Heart left ventricle (tissue), 16 donors: ENCODE data around the gene YWHAH. TPM values are rescaled to one million over a fixed set of nuclear protein-coding genes. Genes with fewer than 3 reads are reported as not detected.

Experiments used
- ATAC-seq, 4 donors: fragments of 200-7000 bp; cut with Tn5 transposase; one replicate each; pipeline ENCODE4 v1.9.1; 2020 to 2022; ENCODE audit warnings: moderate library complexity in 4 of 4, mild to moderate bottlenecking in 3 of 4, moderate number of reproducible peaks in 1 of 4
- DNase-seq, 5 donors: peaks; one replicate each; pipeline ENCODE4 v3.0.0-alpha.2; 2020
- H3K27ac ChIP-seq, 12 donors: fragments of 200-600 bp; sonication (generic) in 4 of 12; one replicate each; pipeline versions ENCODE4 v1.5.0 to v1.8.0; 2016 to 2022; ENCODE audit warnings: mild to moderate bottlenecking in 2 of 12
- H3K27me3 ChIP-seq, 9 donors: fragments of 200-600 bp; sonication (generic) in 2 of 9; one replicate each; pipeline versions ENCODE4 v1.5.1 to v1.8.0; 2016 to 2022; ENCODE audit warnings: mild to moderate bottlenecking in 3 of 9
- H3K36me3 ChIP-seq, 9 donors: fragments of 200-600 bp; sonication (generic) in 2 of 9; one replicate each; pipeline versions ENCODE4 v1.5.0 to v1.8.0; 2018 to 2022; ENCODE audit warnings: mild to moderate bottlenecking in 2 of 9
- H3K4me1 ChIP-seq, 12 donors: fragments of 200-600 bp; sonication (generic) in 4 of 12; one replicate each; pipeline versions ENCODE4 v1.5.0 to v1.8.0; 2016 to 2022; ENCODE audit warnings: mild to moderate bottlenecking in 3 of 12
- H3K4me3 ChIP-seq, 12 donors: fragments of 200-600 bp; sonication (generic) in 4 of 12; one replicate each; pipeline versions ENCODE4 v1.5.0 to v1.8.0; 2017 to 2022; ENCODE audit warnings: mild to moderate bottlenecking in 9 of 12, moderate library complexity in 4 of 12
- H3K9me3 ChIP-seq, 12 donors: fragments of 200-600 bp; sonication (generic) in 4 of 12; one replicate each; pipeline versions ENCODE4 v1.5.0 to v1.8.0; 2016 to 2022; ENCODE audit warnings: mild to moderate bottlenecking in 1 of 12
- CTCF ChIP-seq, 12 donors: fragments of 200-600 bp; sonication (generic) in 4 of 12; IDR thresholded peaks; one replicate each; pipeline versions ENCODE4 v1.5.0 to v1.8.0; 2018 to 2022; ENCODE audit warnings: antibody characterized with exemption in 12 of 12, mild to moderate bottlenecking in 5 of 12
- POLR2A ChIP-seq, 2 donors: fragments of 450-650 bp; IDR thresholded peaks; one replicate each; pipeline ENCODE4 v1.6.1; 2017; ENCODE audit warnings: antibody characterized with exemption in 2 of 2, mild to moderate bottlenecking in 2 of 2, moderate library complexity in 2 of 2
- WGBS, 4 donors: extraction: QIAGEN DNeasy Blood & Tissue Kit in 2 of 4; methylation state at CpG; one replicate each; pipeline versions ENCODE4 v1.1.5 to v1.1.7; 2013 to 2018; 5-methylcytosine and 5-hydroxymethylcytosine counted together
- intact Hi-C, 10 donors: fragments of 100-400 bp; cut with DNase I; formaldehyde crosslinking; loops; one replicate each; pipeline versions ENCODE4 v1.11.1 to v1.14.2; 2022
- polyA plus RNA-seq, 2 donors: library from polyadenylated mRNA; stranded (reverse); fragments of 200-250 nt; gene quantifications; one replicate each; pipeline ENCODE4 v1.2.3, GENCODE V29; 2013
- total RNA-seq, 9 donors: library from RNA; depleted of rRNA in 2 of 9; stranded (reverse); fragments of >200 nt in 2 of 9; fragmentation: NEBNext Ultra II Directional in 3 of 9; extraction: Animal tissue kit (Norgen Biotek cat#: 25700) in 3 of 9; gene quantifications; one replicate each; pipeline versions ENCODE4 v1.1.0 to v1.2.4, GENCODE V29; 2016 to 2023
- donor health status: ischemic (EF 13 %, LVEDD 7.1; RV severe dilation, severe dysfunction).
- donor health status: healthy with polysubstance abuse.
- donor health status: DM: no; HTN: yes; CAD: no.
- donor health status: DM: no; HTN: no; CAD: no.
- donor health status: ischemic (EF 25% LVEDD 6.9; RV normal size, moderate dysfunction).
- donor health status: ischemic (EF 25% LVEDD 5.7; RV mildly dilated, moderate dysfunction).
- donor health status: healthy.
- donor health status: DM: yes; HTN: yes; CAD: no.
- donor health status: ischemic (EF 35%, LVEDD 5.7; RV mildly dilated, moderate dysfunction).
- donor health status: nonischemic (EF 11% LVEDD 7.7; RV severe dilation, severe dysfunction).
- donor health status: DM: yes; HTN: yes; CAD: no.
- donor health status: PGD.
- donor health status: ischemic (EF 29% LVEDD 5.4; RV normal size, mild dysfunction).
- donor health status: nonischemic (EF 23%, LVEDD 6.1; RV moderate dilation, normal function).

YWHAH gene
- total and polyA plus RNA-seq, 11 donors = 47.2 to 126 (median 84.1) TPM

GRCh38 chr22:31957970-31958594, 13.7 kb downstream of the YWHAH start:
- DNase-seq (no peak), ATAC-seq (no peak)
- intact Hi-C loops = loop anchor here in 2 of 10 donors (10.0 kb wide), 2 partner anchors 83 to 103 kb away; no protein-coding TSS in a partner anchor
- peaks cover 0 to 32% (median 20%) of the 10 kb centered on the region in 12 donors for H3K4me1 ChIP-seq
- no peaks in the 10 kb centered on the region for H3K9me3 ChIP-seq
- H3K4me3 ChIP-seq = no peak overlapping the region
- H3K27ac ChIP-seq = no peak overlapping the region
- WGBS, 4 donors = 91 to 93% (median 92%) methylated on average over 9 of the region's 9 CpGs
- H3K27me3 ChIP-seq = no peaks in the 10 kb centered on the region
- H3K36me3 ChIP-seq = peaks cover 0 to 43% (median 27%) of the 10 kb centered on the region in 9 donors
- no peak for TF ChIP-seq CTCF (IDR thresholded peaks at IDR 0.05)
- TF ChIP-seq POLR2A (IDR thresholded peaks at IDR 0.05) = no peak

- Histone ChIP-seq H3K27ac (no peak overlapping the region), H3K27me3 (no peaks in the 10 kb centered on the region), H3K4me3 (no peak overlapping the region), H3K4me1 (peaks cover 0 to 27% (median 14%) of the 10 kb centered on the region in 12 donors), H3K9me3 (no peaks in the 10 kb centered on the region), H3K36me3 (peaks cover 0 to 39% (median 27%) of the 10 kb centered on the region in 9 donors)
- ATAC-seq = no peak
- intact Hi-C loops = loop anchor here in 2 of 10 donors (10.0 kb wide), 2 partner anchors 84 to 104 kb away; no protein-coding TSS in a partner anchor
- 91 to 96% (median 94%) methylated on average over 12 of the region's 12 CpGs for WGBS, 4 donors
- TF ChIP-seq POLR2A (IDR thresholded peaks at IDR 0.05) (no peak), CTCF (IDR thresholded peaks at IDR 0.05) (no peak)
- DNase-seq = no peak
These were observed 14.4 kb downstream of the YWHAH start for GRCh38 chr22:31958625-31959239.

- TF ChIP-seq POLR2A (IDR thresholded peaks at IDR 0.05) (no peak), CTCF (IDR thresholded peaks at IDR 0.05) (no peak)
- peaks cover 0 to 31% (median 27%) of the 10 kb centered on the region in 9 donors for H3K36me3 ChIP-seq
- intact Hi-C loops = loop anchor here in 2 of 10 donors (10.0 kb wide), 2 partner anchors 86 to 296 kb away; partner anchors contain the start of gene PISD (in 1 of the 2)
- no peak overlapping the region for H3K27ac ChIP-seq
- ATAC-seq = no peak
- peaks cover 0 to 7% (median 0%) of the 10 kb centered on the region in 12 donors for H3K4me1 ChIP-seq
- no peaks in the 10 kb centered on the region for H3K27me3 ChIP-seq
- 40 to 63% (median 51%) methylated on average over 5 of the region's 5 CpGs for WGBS, 4 donors
- DNase-seq = no peak
- no peak overlapping the region for H3K4me3 ChIP-seq
- no peaks in the 10 kb centered on the region for H3K9me3 ChIP-seq
These were observed 16.4 kb downstream of the YWHAH start for GRCh38 chr22:31960767-31961166.
